HFFc6 (cell line): Measurements from ENCODE around the gene POLN. TPM values are rescaled to one million over a fixed set of nuclear protein-coding genes. Genes with fewer than 3 reads are reported as not detected.
A peak's percentile ranks its signal among the peaks of the same experiment; 100 is the strongest.
"Not testable (repeated sequence)": the region's sequence is repeated elsewhere in the genome, so short reads cannot be mapped to it uniquely, and the experiment has no call there.

Experiments
- DNase-seq: peaks from one replicate; pipeline ENCODE4 v3.0.0-alpha.2; 2018
- H3K27ac Mint-ChIP-seq: 2 replicates; pipeline ENCODE4 v1.8.0; 2020; ENCODE audit warnings: mild to moderate bottlenecking, mixed read lengths
- H3K27me3 Mint-ChIP-seq: 2 replicates; pipeline ENCODE4 v1.8.0; 2021; ENCODE audit warnings: mild to moderate bottlenecking, moderate library complexity, mixed read lengths; ENCODE audit not compliant: insufficient read depth
- H3K36me3 Mint-ChIP-seq: 2 replicates; pipeline ENCODE4 v1.8.0; 2021; ENCODE audit warnings: low read depth, mixed read lengths
- H3K4me1 Mint-ChIP-seq: 2 replicates; pipeline ENCODE4 v1.8.0; 2020; ENCODE audit warnings: low read depth, mixed read lengths
- H3K4me3 Mint-ChIP-seq: 2 replicates; pipeline ENCODE4 v1.8.0; 2020; ENCODE audit warnings: mild to moderate bottlenecking, moderate library complexity, mixed read lengths
- H3K9me3 Mint-ChIP-seq: 2 replicates; pipeline ENCODE4 v1.8.0; 2020; ENCODE audit warnings: mild to moderate bottlenecking, mixed read lengths
- CTCF ChIP-seq: fragments of 200-600 bp; sonication (generic); IDR thresholded peaks from 2 replicates; pipeline ENCODE4 v1.5.0; 2021; ENCODE audit warnings: antibody characterized with exemption, mild to moderate bottlenecking
- total RNA-seq, 6 experiments: library from RNA; stranded (reverse); fragmentation: NEBNext Ultra II Directional; extraction: Animal tissue kit (Norgen Biotek cat#: 25700); gene quantifications; 2 replicates in 1 of 6; 3 replicates in 5 of 6; pipeline ENCODE4 v1.2.3, GENCODE V29; 2021

The POLN gene
- total RNA-seq, 6 experiments from 2014 or later: 1.5 to 3.4 (median 2.2) TPM

GRCh38 chr4:2036327-2036726 is 205.6 kb downstream of the POLN start:
- no peaks in the 10 kb centered on the region for H3K36me3 Mint-ChIP-seq
- H3K27me3 Mint-ChIP-seq: peaks cover 35% of the 10 kb centered on the region
- TF ChIP-seq CTCF: no peak
- no peak for DNase-seq
- peaks cover 8% of the 10 kb centered on the region for H3K9me3 Mint-ChIP-seq
- no peak overlapping the region for H3K4me3 Mint-ChIP-seq
- no peak overlapping the region for H3K27ac Mint-ChIP-seq
- H3K4me1 Mint-ChIP-seq: no peaks in the 10 kb centered on the region

GRCh38 chr4:2031161-2031560 is 210.8 kb downstream of the POLN start:
- H3K27me3 Mint-ChIP-seq: peaks cover 54% of the 10 kb centered on the region
- H3K27ac Mint-ChIP-seq: not testable (repeated sequence)

GRCh38 chr4:2027120-2027519 is 214.8 kb downstream of the POLN start:
- peak; percentile 11 for DNase-seq
- H3K4me3 Mint-ChIP-seq, H3K9me3 Mint-ChIP-seq, H3K36me3 Mint-ChIP-seq, H3K4me1 Mint-ChIP-seq, H3K27ac Mint-ChIP-seq: not testable (repeated sequence)
- H3K27me3 Mint-ChIP-seq: peaks cover 45% of the 10 kb centered on the region

More at GRCh38 chr4:2031161-2031560, 210.8 kb downstream of the POLN start:
- not testable (repeated sequence) for H3K4me3 Mint-ChIP-seq, H3K9me3 Mint-ChIP-seq, DNase-seq, H3K4me1 Mint-ChIP-seq, H3K36me3 Mint-ChIP-seq

- H3K36me3 Mint-ChIP-seq: 0 out of 2 replicates have a peak, but pooled peaks cover 5% of the 10 kb centered on the region
- TF ChIP-seq CTCF: no peak
- H3K9me3 Mint-ChIP-seq: no peaks in the 10 kb centered on the region; the same call in 1 of the 2 replicates
- no peak for DNase-seq
- peaks cover 7% of the 10 kb centered on the region for H3K4me1 Mint-ChIP-seq
- H3K4me3 Mint-ChIP-seq: no peak overlapping the region
- H3K27ac Mint-ChIP-seq: no peak overlapping the region
- H3K27me3 Mint-ChIP-seq: peaks cover 42% of the 10 kb centered on the region
Measured at GRCh38 chr4:2025817-2026216, 216.1 kb downstream of the POLN start.

GRCh38 chr4:2024683-2025082 is 217.2 kb downstream of the POLN start:
- Mint-ChIP-seq H3K4me3 (no peak overlapping the region), H3K27me3 (peaks cover 44% of the 10 kb centered on the region), H3K9me3 (no peaks in the 10 kb centered on the region; the same call in 1 of the 2 replicates), H3K27ac (no peak overlapping the region), H3K36me3 (0 out of 2 replicates have a peak, but pooled peaks cover 5% of the 10 kb centered on the region), H3K4me1 (peaks cover 7% of the 10 kb centered on the region)
- no peak for DNase-seq
- no peak for TF ChIP-seq CTCF

Other genes with a start within 250 kb of the POLN start
- 10 to 100 TPM; 19.2 to 21.2 (median 20.2) TPM for gene NELFA, start 233.1 kb downstream of the POLN start, total RNA-seq
- gene NAT8L, start 182.8 kb downstream of the POLN start, total RNA-seq: under 1 TPM in 5 of 6 experiments, not detected in 1; 0.05 to 0.14 (median 0.11) TPM
- 10 to 100 TPM in 2 of 6 experiments, 1 to 10 TPM in 4; 6.9 to 10.8 (median 8.6) TPM for gene HAUS3, start within 50 bp of the POLN start, total RNA-seq
- gene MXD4, start 20.0 kb upstream of the POLN start, total RNA-seq: 10 to 100 TPM; 56.5 to 81.8 (median 60.3) TPM
- gene ZFYVE28, start 176.5 kb upstream of the POLN start, total RNA-seq: 1 to 10 TPM; 1.8 to 5.4 (median 2.2) TPM
- not detected for gene CFAP99, start 176.8 kb upstream of the POLN start, total RNA-seq
- gene RNF4, start 227.0 kb upstream of the POLN start, total RNA-seq: 10 to 100 TPM; 46.1 to 52.8 (median 49.9) TPM